HFF-Myc (cell line): ENCODE results near the gene CSNK2A3.

Experiments
- DNase-seq: peaks from one replicate; pipeline ENCODE4 v3.0.0-alpha.2; 2011; ENCODE audit warnings: low read depth; ENCODE audit errors: extremely low read depth
- H3K4me3 ChIP-seq: replicated peaks from 2 replicates; pipeline ENCODE4 v1.5.1; 2011; ENCODE audit warnings: low read depth, mild to moderate bottlenecking, control low read depth, low read length
- CTCF ChIP-seq: IDR thresholded peaks from 2 replicates; pipeline ENCODE4 v1.5.1; 2012; ENCODE audit warnings: mild to moderate bottlenecking, low read depth, low read length, control low read depth; ENCODE audit errors: missing control alignments

CSNK2A3 gene

GRCh38 chr11:11387622-11388305 is 34.7 kb upstream of the CSNK2A3 start:
- no peak for DNase-seq
- no peak for TF ChIP-seq CTCF

GRCh38 chr11:11387207-11387606 is 34.2 kb upstream of the CSNK2A3 start:
- TF ChIP-seq CTCF = no peak
- H3K4me3 ChIP-seq = no peak overlapping the region
- DNase-seq = no peak

More at GRCh38 chr11:11387622-11388305, 34.7 kb upstream of the CSNK2A3 start:
- no peak overlapping the region for H3K4me3 ChIP-seq

- no peak for TF ChIP-seq CTCF
- no peak for DNase-seq
- H3K4me3 ChIP-seq = no peak overlapping the region
These were observed 31.8 kb upstream of the CSNK2A3 start for GRCh38 chr11:11384829-11385228.

- no peak overlapping the region for H3K4me3 ChIP-seq
- no peak for DNase-seq
- no peak for TF ChIP-seq CTCF
These were observed 30.9 kb upstream of the CSNK2A3 start for GRCh38 chr11:11383995-11384394.

- TF ChIP-seq CTCF = no peak
- no peak for DNase-seq
- H3K4me3 ChIP-seq = no peak overlapping the region
These were observed 29.9 kb upstream of the CSNK2A3 start for GRCh38 chr11:11382858-11383532.

- no peak for TF ChIP-seq CTCF
- H3K4me3 ChIP-seq = no peak overlapping the region
- DNase-seq = no peak
These were observed 28.5 kb upstream of the CSNK2A3 start for GRCh38 chr11:11381471-11382105.
